ENCODE measurements around the gene PHKA2.
"Not testable (repeated sequence)": the region's sequence is repeated elsewhere in the genome, so short reads cannot be mapped to it uniquely, and the experiment has no call there.

Gene PHKA2

GRCh38 chrX:18861511-18861910 lies 122.4 kb downstream of the PHKA2 start:
- H3K4me3 ChIP-seq (ENCODE audit: low read length), result no peak overlapping the region
- no peak for TF ChIP-seq CTCF (IDR thresholded peaks at IDR 0.05; ENCODE audit: insufficient read depth, low read depth, low read length, missing control alignments)
- no peak for DNase-seq (ENCODE audit: low read depth)

GRCh38 chrX:18856645-18856997 lies 127.3 kb downstream of the PHKA2 start:
- no peak overlapping the region for H3K4me3 ChIP-seq (ENCODE audit: low read length)
- no peak for DNase-seq (ENCODE audit: low read depth)
- no peak for TF ChIP-seq CTCF (IDR thresholded peaks at IDR 0.05; ENCODE audit: insufficient read depth, low read depth, low read length, missing control alignments)

GRCh38 chrX:18855919-18856644 lies 127.8 kb downstream of the PHKA2 start:
- DNase-seq (ENCODE audit: low read depth), result peak; percentile 4
- TF ChIP-seq CTCF (IDR thresholded peaks at IDR 0.05; ENCODE audit: insufficient read depth, low read depth, low read length, missing control alignments), result no peak
- no peak overlapping the region for H3K4me3 ChIP-seq (ENCODE audit: low read length)

- not testable (repeated sequence) for DNase-seq (ENCODE audit: low read depth); H3K4me3 ChIP-seq (ENCODE audit: low read length)
Measured at GRCh38 chrX:18847901-18848300, 136.0 kb downstream of the PHKA2 start.

Measured in epithelial cell of esophagus (primary cell).